OCI-LY1 (cell line): ENCODE data around the gene OLFML1.

Source experiments
- EZH2 ChIP-seq: fragments of 200-600 bp; sonication (generic), shearing (Covaris generic); IDR thresholded peaks from 2 replicates; pipeline ENCODE4 v1.8.0; 2017; ENCODE audit warnings: borderline replicate concordance, mixed run types, mild to moderate bottlenecking, antibody characterized with exemption, low read length, moderate library complexity, mixed read lengths
- TF ChIP-seq, protein P1 (sequence below): fragments of 200-600 bp; sonication (generic), shearing (Covaris generic); IDR thresholded peaks from 2 replicates; pipeline ENCODE4 v1.5.1; 2017; ENCODE audit warnings: mild to moderate bottlenecking, antibody characterized with exemption, low read length, moderate library complexity, mixed read lengths

DNA sequence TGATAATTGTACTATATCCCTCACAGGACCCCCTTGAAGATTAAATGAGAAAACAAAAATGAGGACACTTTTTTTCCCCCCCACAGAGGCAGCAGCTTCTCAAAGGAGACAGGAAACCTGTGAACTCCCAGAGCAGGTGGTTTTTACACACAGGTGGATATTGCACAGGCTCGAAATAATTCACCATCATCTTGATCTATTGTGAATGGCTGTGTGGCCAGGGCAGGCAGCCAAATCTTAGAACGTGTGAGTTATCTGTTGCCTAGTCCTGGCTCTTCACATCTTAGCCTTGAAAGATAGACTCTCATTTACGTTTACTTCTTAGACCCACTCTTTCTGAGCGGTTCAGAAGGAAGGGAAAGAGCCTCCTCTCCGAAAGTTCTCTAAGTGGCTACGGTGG, 52.0 kb downstream of the OLFML1 start:
- TF ChIP-seq, protein P1, sequence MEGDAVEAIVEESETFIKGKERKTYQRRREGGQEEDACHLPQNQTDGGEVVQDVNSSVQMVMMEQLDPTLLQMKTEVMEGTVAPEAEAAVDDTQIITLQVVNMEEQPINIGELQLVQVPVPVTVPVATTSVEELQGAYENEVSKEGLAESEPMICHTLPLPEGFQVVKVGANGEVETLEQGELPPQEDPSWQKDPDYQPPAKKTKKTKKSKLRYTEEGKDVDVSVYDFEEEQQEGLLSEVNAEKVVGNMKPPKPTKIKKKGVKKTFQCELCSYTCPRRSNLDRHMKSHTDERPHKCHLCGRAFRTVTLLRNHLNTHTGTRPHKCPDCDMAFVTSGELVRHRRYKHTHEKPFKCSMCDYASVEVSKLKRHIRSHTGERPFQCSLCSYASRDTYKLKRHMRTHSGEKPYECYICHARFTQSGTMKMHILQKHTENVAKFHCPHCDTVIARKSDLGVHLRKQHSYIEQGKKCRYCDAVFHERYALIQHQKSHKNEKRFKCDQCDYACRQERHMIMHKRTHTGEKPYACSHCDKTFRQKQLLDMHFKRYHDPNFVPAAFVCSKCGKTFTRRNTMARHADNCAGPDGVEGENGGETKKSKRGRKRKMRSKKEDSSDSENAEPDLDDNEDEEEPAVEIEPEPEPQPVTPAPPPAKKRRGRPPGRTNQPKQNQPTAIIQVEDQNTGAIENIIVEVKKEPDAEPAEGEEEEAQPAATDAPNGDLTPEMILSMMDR: no peak
- no peak for TF ChIP-seq EZH2
